ENCODE results near the gene ATP6V0B. TPM values are rescaled to one million over a fixed set of nuclear protein-coding genes. Genes with fewer than 3 reads are reported as not detected.

Gene ATP6V0B
- total RNA-seq, 1 donor from 2014 or later = 39.2 TPM

DNA sequence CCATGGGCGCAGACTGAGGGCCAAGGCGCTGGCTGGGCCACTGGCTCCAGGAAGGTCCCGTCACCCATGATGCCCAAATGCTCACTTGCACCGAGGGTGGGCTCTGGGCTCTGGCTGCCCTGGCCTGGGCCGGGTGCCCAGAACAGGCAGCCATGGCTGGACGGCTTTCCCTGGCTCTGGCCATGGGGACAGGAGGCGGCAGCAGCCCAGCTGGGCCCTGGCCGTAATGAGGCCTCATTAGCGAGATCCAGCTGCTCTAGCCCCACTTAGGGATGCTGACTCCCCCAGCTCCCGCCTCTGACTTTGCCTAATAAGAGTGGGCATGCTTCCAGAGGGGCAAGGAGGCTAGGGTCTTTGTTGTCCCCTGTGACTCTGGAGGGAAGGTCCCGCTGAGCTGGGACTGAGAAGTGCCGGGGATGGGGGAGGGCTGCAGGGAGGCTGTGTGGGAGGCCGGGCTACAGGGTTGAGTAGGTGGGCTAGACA is 44.7 kb downstream of the ATP6V0B start:
- H3K4me3 Mint-ChIP-seq = no peak overlapping the region
- H4K20me1 ChIP-seq (ENCODE audit: low read depth) = peaks cover 4% of the 10 kb centered on the region
- no peak overlapping the region for H3K4me2 ChIP-seq
- H3K27me3 Mint-ChIP-seq (ENCODE audit: insufficient read depth, low read depth) = peaks cover 4% of the 10 kb centered on the region
- TF ChIP-seq EZH2 (IDR thresholded peaks at IDR 0.05) (no peak), EZH2phosphoT487 (IDR thresholded peaks at IDR 0.05) (no peak), CTCF (IDR thresholded peaks at IDR 0.05) (no peak)
- no peak overlapping the region for H3K27ac Mint-ChIP-seq
- H3K4me1 Mint-ChIP-seq = peaks cover 38% of the 10 kb centered on the region
- no peak overlapping the region for H3K4me3 ChIP-seq
- peak; percentile 45 for DNase-seq (ENCODE audit: low spot score)
- no peaks in the 10 kb centered on the region for H3K27me3 ChIP-seq
- H3K27ac ChIP-seq = peak overlapping the region; percentile 16
- H3K79me2 ChIP-seq (ENCODE audit: low read depth) = no peaks in the 10 kb centered on the region
- peaks cover 20% of the 10 kb centered on the region for H3K4me1 ChIP-seq
- H3F3A ChIP-seq (ENCODE audit: low read depth) = no peaks in the 10 kb centered on the region
- H3K36me3 ChIP-seq = no peaks in the 10 kb centered on the region
- H3K9ac ChIP-seq = no peak overlapping the region
- no peak overlapping the region for H2AFZ ChIP-seq (replicated peaks)
- no peaks in the 10 kb centered on the region for H3K9me3 Mint-ChIP-seq
- peaks cover 6% of the 10 kb centered on the region for H3K36me3 Mint-ChIP-seq
- H3K9me3 ChIP-seq (ENCODE audit: low read depth) = no peaks in the 10 kb centered on the region

- TF ChIP-seq EZH2 (IDR thresholded peaks at IDR 0.05) = no peak
- no peaks in the 10 kb centered on the region for H3K9me3 ChIP-seq (ENCODE audit: low read depth)
- no peak overlapping the region for H3K4me3 Mint-ChIP-seq
- peaks cover 8% of the 10 kb centered on the region for H3K27me3 Mint-ChIP-seq (ENCODE audit: insufficient read depth, low read depth)
- no peak overlapping the region for H3K27ac Mint-ChIP-seq
- peaks cover 34% of the 10 kb centered on the region for H3K4me1 Mint-ChIP-seq
- no peak overlapping the region for H3K27ac ChIP-seq
- no peak overlapping the region for H3K4me2 ChIP-seq
- no peak for DNase-seq (ENCODE audit: low spot score)
- no peak overlapping the region for H3K4me3 ChIP-seq
- H3K9ac ChIP-seq = no peak overlapping the region
- H3K4me1 ChIP-seq = peaks cover 18% of the 10 kb centered on the region
- no peaks in the 10 kb centered on the region for H3K9me3 Mint-ChIP-seq
- peaks cover 10% of the 10 kb centered on the region for H3K36me3 Mint-ChIP-seq
- no peaks in the 10 kb centered on the region for H3F3A ChIP-seq (ENCODE audit: low read depth)
- H3K36me3 ChIP-seq = no peaks in the 10 kb centered on the region
- no peak overlapping the region for H2AFZ ChIP-seq (replicated peaks)
- H4K20me1 ChIP-seq (ENCODE audit: low read depth) = peaks cover 3% of the 10 kb centered on the region
- H3K79me2 ChIP-seq (ENCODE audit: low read depth) = no peaks in the 10 kb centered on the region
- H3K27me3 ChIP-seq = no peaks in the 10 kb centered on the region
Measured at GRCh38 chr1:44020464-44020863, 45.7 kb downstream of the ATP6V0B start.

DNA sequence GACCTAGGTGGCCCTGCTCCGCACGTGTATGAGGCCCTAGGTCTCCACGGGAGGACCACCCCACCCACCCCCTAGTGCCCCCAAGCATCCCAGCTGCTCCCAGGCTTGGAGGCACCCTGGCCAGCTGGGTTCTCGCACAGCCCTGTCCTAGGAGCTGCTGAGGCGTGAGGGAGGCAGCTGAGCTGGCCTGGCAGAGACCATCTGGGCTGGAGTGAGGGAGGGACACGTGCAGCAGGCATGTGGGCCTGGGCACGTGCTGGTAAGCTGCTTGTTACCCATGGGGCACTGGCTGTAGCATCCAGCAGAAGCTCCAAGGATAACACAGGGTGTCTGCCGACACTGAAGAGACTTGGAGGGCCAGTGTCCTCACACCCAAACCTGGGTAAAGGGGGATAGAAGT is 46.4 kb downstream of the ATP6V0B start:
- peaks cover 11% of the 10 kb centered on the region for H3K4me1 ChIP-seq
- DNase-seq (ENCODE audit: low spot score) = no peak
- H3K9me3 ChIP-seq (ENCODE audit: low read depth) = no peaks in the 10 kb centered on the region
- no peak for TF ChIP-seq CTCF (IDR thresholded peaks at IDR 0.05)
- no peak for TF ChIP-seq EZH2phosphoT487 (IDR thresholded peaks at IDR 0.05)
- TF ChIP-seq EZH2 (IDR thresholded peaks at IDR 0.05) = no peak
- H3K9ac ChIP-seq = no peak overlapping the region
- H3K4me2 ChIP-seq = no peak overlapping the region
- Mint-ChIP-seq H3K4me3 (no peak overlapping the region), H3K36me3 (peaks cover 10% of the 10 kb centered on the region), H3K27me3 (ENCODE audit: insufficient read depth, low read depth) (peaks cover 8% of the 10 kb centered on the region), H3K27ac (no peak overlapping the region), H3K9me3 (no peaks in the 10 kb centered on the region), H3K4me1 (peaks cover 28% of the 10 kb centered on the region)
- peaks cover 3% of the 10 kb centered on the region for H4K20me1 ChIP-seq (ENCODE audit: low read depth)
- H3K4me3 ChIP-seq = no peak overlapping the region
- no peaks in the 10 kb centered on the region for H3K36me3 ChIP-seq
- no peaks in the 10 kb centered on the region for H3F3A ChIP-seq (ENCODE audit: low read depth)
- H3K27ac ChIP-seq = no peak overlapping the region
- no peaks in the 10 kb centered on the region for H3K79me2 ChIP-seq (ENCODE audit: low read depth)
- no peak overlapping the region for H2AFZ ChIP-seq (replicated peaks)
- no peaks in the 10 kb centered on the region for H3K27me3 ChIP-seq

DNA sequence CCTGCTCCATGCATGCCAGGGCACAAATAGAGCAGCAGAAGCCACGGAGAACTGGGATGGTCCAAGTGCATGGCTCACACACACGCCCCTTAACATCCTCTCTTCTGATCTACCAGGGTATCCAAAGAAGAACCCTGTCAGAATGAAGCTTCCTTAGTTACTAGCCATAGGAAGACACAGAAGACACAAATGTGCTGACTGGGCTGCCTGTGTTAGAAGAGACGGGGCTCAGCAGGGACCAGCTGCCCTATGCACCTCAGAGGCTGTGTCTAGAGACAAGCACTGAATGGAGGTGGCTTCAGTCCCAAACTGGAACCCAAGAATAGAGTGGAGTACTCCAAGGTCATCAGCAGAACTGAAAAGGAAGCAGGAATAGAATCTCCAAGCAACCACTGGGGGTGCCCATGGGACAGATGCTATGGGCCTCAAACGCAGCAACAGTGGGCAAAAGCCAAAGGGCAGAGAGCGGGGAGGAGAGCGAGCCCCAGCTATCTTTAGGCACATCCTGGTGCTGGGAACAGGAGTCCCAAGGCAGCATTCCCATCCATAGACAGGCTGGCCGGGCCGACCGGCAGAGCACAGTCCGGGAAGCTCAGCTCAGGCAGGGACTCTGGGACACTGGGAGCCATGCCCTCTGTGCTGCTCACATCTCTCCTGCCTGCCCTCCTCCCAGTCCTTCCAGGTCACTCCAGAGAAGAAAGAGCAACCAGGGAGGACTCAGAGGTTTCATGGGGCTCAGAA is 47.0 kb downstream of the ATP6V0B start:
- Histone ChIP-seq H3K36me3 (no peaks in the 10 kb centered on the region), H3F3A (ENCODE audit: low read depth) (no peaks in the 10 kb centered on the region), H4K20me1 (ENCODE audit: low read depth) (peaks cover 3% of the 10 kb centered on the region), H3K4me3 (no peak overlapping the region), H3K4me1 (peaks cover 5% of the 10 kb centered on the region), H3K9ac (no peak overlapping the region), H2AFZ (replicated peaks) (no peak overlapping the region), H3K79me2 (ENCODE audit: low read depth) (no peaks in the 10 kb centered on the region), H3K27me3 (no peaks in the 10 kb centered on the region), H3K9me3 (ENCODE audit: low read depth) (no peaks in the 10 kb centered on the region), H3K27ac (no peak overlapping the region), H3K4me2 (no peak overlapping the region)
- Mint-ChIP-seq H3K27ac (peak overlapping the region; percentile 31), H3K36me3 (peaks cover 10% of the 10 kb centered on the region), H3K9me3 (no peaks in the 10 kb centered on the region), H3K4me1 (peaks cover 22% of the 10 kb centered on the region), H3K27me3 (ENCODE audit: insufficient read depth, low read depth) (peaks cover 8% of the 10 kb centered on the region), H3K4me3 (no peak overlapping the region)
- TF ChIP-seq EZH2 (IDR thresholded peaks at IDR 0.05) (no peak), CTCF (IDR thresholded peaks at IDR 0.05) (no peak), EZH2phosphoT487 (IDR thresholded peaks at IDR 0.05) (no peak)
- DNase-seq (ENCODE audit: low spot score) = no peak

All from neural progenitor cell (in vitro differentiated cells).